Measurements from ENCODE around the gene GTPBP4.

DNA sequence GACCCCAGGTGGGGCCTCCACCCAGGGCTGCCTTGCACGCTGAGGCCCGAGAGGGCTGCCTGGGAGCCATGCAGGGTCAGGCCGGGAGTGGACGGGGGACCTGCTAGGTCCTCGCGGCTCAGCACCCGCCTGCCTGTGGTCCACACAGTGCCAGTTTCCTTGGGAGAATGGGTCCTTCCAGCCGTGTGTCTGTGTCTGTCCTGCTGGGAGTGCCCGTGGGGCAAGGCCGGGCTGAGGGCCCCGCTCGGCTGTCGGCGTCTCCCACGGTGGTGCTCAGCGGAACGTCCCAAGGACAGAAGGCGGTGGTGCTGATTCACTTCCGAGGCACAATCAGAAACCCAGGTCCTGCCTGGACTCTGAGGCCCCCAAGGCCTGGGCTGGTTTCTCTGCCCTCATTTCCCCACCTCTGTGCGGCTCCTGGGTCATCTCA, 23.2 kb upstream of the GTPBP4 start:
- TF ChIP-seq CTCF (IDR thresholded peaks at IDR 0.05) (no peak), EZH2phosphoT487 (IDR thresholded peaks at IDR 0.05) (no peak), EZH2 (IDR thresholded peaks at IDR 0.05) (no peak)

Measured in neural progenitor cell (in vitro differentiated cells).